Mesendoderm (in vitro differentiated cells): ENCODE measurements around the gene BLOC1S6.

Experiments used
- DNase-seq: peaks from one replicate; pipeline ENCODE4 v3.0.0; 2013
- H2AK5ac ChIP-seq: 2 replicates; pipeline ENCODE4 v1.6.1; 2013; ENCODE audit warnings: low read length, inconsistent platforms
- H2BK120ac ChIP-seq: 2 replicates; pipeline ENCODE4 v1.6.1; 2013; ENCODE audit warnings: low read depth, mild to moderate bottlenecking, low read length, moderate library complexity, mixed read lengths
- H2BK15ac ChIP-seq: replicated peaks from 2 replicates; pipeline ENCODE4 v1.6.1; 2013; ENCODE audit warnings: low read depth, mild to moderate bottlenecking, moderate library complexity
- H2BK5ac ChIP-seq: 2 replicates; pipeline ENCODE4 v1.6.1; 2013; ENCODE audit warnings: low read length, inconsistent platforms
- H3K18ac ChIP-seq: 2 replicates; pipeline ENCODE4 v1.6.1; 2013; ENCODE audit warnings: mild to moderate bottlenecking, low read length, mixed read lengths
- H3K23ac ChIP-seq: one replicate; pipeline ENCODE4 v1.6.1; 2013; ENCODE audit warnings: low read length
- H3K27ac ChIP-seq: 2 replicates; pipeline ENCODE4 v1.5.1; 2013; ENCODE audit warnings: low read depth, mild to moderate bottlenecking, inconsistent platforms, low read length, moderate library complexity
- H3K27me3 ChIP-seq: 2 replicates; pipeline ENCODE4 v1.6.1; 2013; ENCODE audit warnings: low read length, control low read depth, mild to moderate bottlenecking, inconsistent platforms; ENCODE audit not compliant: insufficient read depth, poor library complexity
- H3K36me3 ChIP-seq: 2 replicates; pipeline ENCODE4 v1.6.1; 2013; ENCODE audit warnings: low read length, inconsistent platforms; ENCODE audit not compliant: control insufficient read depth, insufficient read depth
- H3K4ac ChIP-seq: one replicate; pipeline ENCODE4 v1.6.1; 2013; ENCODE audit warnings: low read depth, mild to moderate bottlenecking, low read length, moderate library complexity
- H3K4me1 ChIP-seq: 2 replicates; pipeline ENCODE4 v1.6.1; 2013; ENCODE audit warnings: low read depth, low read length, inconsistent platforms; ENCODE audit not compliant: control insufficient read depth
- H3K4me2 ChIP-seq: 2 replicates; pipeline ENCODE4 v1.6.1; 2013; ENCODE audit warnings: low read length
- H3K4me3 ChIP-seq: 2 replicates; pipeline ENCODE4 v1.5.1; 2013; ENCODE audit warnings: mild to moderate bottlenecking, low read length
- H3K56ac ChIP-seq: one replicate; pipeline ENCODE4 v1.6.1; 2013; ENCODE audit warnings: low read length
- H3K79me1 ChIP-seq: 2 replicates; pipeline ENCODE4 v1.6.1; 2013; ENCODE audit warnings: low read length, inconsistent platforms
- H3K79me2 ChIP-seq: 2 replicates; pipeline ENCODE4 v1.6.1; 2013; ENCODE audit warnings: mild to moderate bottlenecking, low read length; ENCODE audit not compliant: control insufficient read depth, insufficient read depth
- H3K9ac ChIP-seq: 2 replicates; pipeline ENCODE4 v1.6.1; 2013; ENCODE audit warnings: low read length, inconsistent platforms
- H4K5ac ChIP-seq: one replicate; pipeline ENCODE4 v1.6.1; 2013; ENCODE audit warnings: low read length
- H4K8ac ChIP-seq: one replicate; pipeline ENCODE4 v1.6.1; 2013; ENCODE audit warnings: low read depth, mild to moderate bottlenecking, control low read depth, low read length, moderate library complexity
- WGBS: extraction: QIAGEN DNeasy Blood & Tissue Kit; methylation state at CpG from one replicate; pipeline ENCODE4 v1.1.7; 2013; ENCODE audit warnings: low lambda C conversion rate, missing lambda C conversion rate; ENCODE audit not compliant: insufficient coverage; ENCODE audit errors: extremely low coverage; 5-methylcytosine and 5-hydroxymethylcytosine counted together

The BLOC1S6 gene

GRCh38 chr15:45644437-45644836, 57.3 kb downstream of the BLOC1S6 start:
- Histone ChIP-seq H3K79me1 (no peaks in the 10 kb centered on the region), H3K27me3 (peaks cover 6% of the 10 kb centered on the region), H3K27ac (no peak overlapping the region), H3K4me2 (no peak overlapping the region), H2AK5ac (no peak overlapping the region), H2BK5ac (no peak overlapping the region), H4K5ac (no peak overlapping the region), H3K4me3 (no peak overlapping the region), H3K4me1 (no peaks in the 10 kb centered on the region), H3K79me2 (no peaks in the 10 kb centered on the region), H3K23ac (no peak overlapping the region), H3K9ac (no peak overlapping the region), H2BK120ac (no peak overlapping the region), H3K18ac (no peak overlapping the region), H3K56ac (no peak overlapping the region), H3K36me3 (no peaks in the 10 kb centered on the region), H4K8ac (no peak overlapping the region), H3K4ac (no peak overlapping the region), H2BK15ac (no peak overlapping the region)
- no CpG with 5 or more reads among the region's 2 CpGs for WGBS
- no peak for DNase-seq

- H3K4me3 ChIP-seq = no peak overlapping the region
- no peak overlapping the region for H3K18ac ChIP-seq
- H3K27ac ChIP-seq = no peak overlapping the region
- no peaks in the 10 kb centered on the region for H3K36me3 ChIP-seq
- H3K9ac ChIP-seq = no peak overlapping the region
- H2BK5ac ChIP-seq = no peak overlapping the region
- H3K56ac ChIP-seq = no peak overlapping the region
- H4K8ac ChIP-seq = no peak overlapping the region
- H3K23ac ChIP-seq = no peak overlapping the region
- WGBS = no CpG with 5 or more reads among the region's 9 CpGs
- no peaks in the 10 kb centered on the region for H3K4me1 ChIP-seq
- peaks cover 3% of the 10 kb centered on the region for H3K27me3 ChIP-seq
- no peak overlapping the region for H4K5ac ChIP-seq
- no peak overlapping the region for H3K4ac ChIP-seq
- no peak overlapping the region for H2BK15ac ChIP-seq
- no peak overlapping the region for H3K4me2 ChIP-seq
- no peaks in the 10 kb centered on the region for H3K79me1 ChIP-seq
- DNase-seq = no peak
- no peak overlapping the region for H2BK120ac ChIP-seq
- no peaks in the 10 kb centered on the region for H3K79me2 ChIP-seq
- no peak overlapping the region for H2AK5ac ChIP-seq
Measured at GRCh38 chr15:45645026-45645980, 58.1 kb downstream of the BLOC1S6 start.

- no peaks in the 10 kb centered on the region for H3K27me3 ChIP-seq
- no peak overlapping the region for H2BK15ac ChIP-seq
- no peak overlapping the region for H3K4ac ChIP-seq
- H3K36me3 ChIP-seq = no peaks in the 10 kb centered on the region
- H3K79me2 ChIP-seq = no peaks in the 10 kb centered on the region
- no peak overlapping the region for H2BK120ac ChIP-seq
- no peak for DNase-seq
- no peak overlapping the region for H3K4me3 ChIP-seq
- no peak overlapping the region for H3K18ac ChIP-seq
- no peak overlapping the region for H3K4me2 ChIP-seq
- no peak overlapping the region for H4K8ac ChIP-seq
- no peak overlapping the region for H4K5ac ChIP-seq
- H2AK5ac ChIP-seq = no peak overlapping the region
- H3K56ac ChIP-seq = no peak overlapping the region
- no peaks in the 10 kb centered on the region for H3K4me1 ChIP-seq
- H3K27ac ChIP-seq = no peak overlapping the region
- no peak overlapping the region for H3K23ac ChIP-seq
- H3K9ac ChIP-seq = no peak overlapping the region
- H3K79me1 ChIP-seq = no peaks in the 10 kb centered on the region
- H2BK5ac ChIP-seq = no peak overlapping the region
- no CpG with 5 or more reads among the region's 3 CpGs for WGBS
Measured at GRCh38 chr15:45646220-45646619, 59.0 kb downstream of the BLOC1S6 start.

- no CpG with 5 or more reads among the region's 6 CpGs for WGBS
- no peak overlapping the region for H2BK5ac ChIP-seq
- H3K79me1 ChIP-seq = no peaks in the 10 kb centered on the region
- no peak overlapping the region for H3K23ac ChIP-seq
- no peak overlapping the region for H3K27ac ChIP-seq
- H4K5ac ChIP-seq = no peak overlapping the region
- H2BK15ac ChIP-seq = no peak overlapping the region
- H3K4me1 ChIP-seq = no peaks in the 10 kb centered on the region
- no peak overlapping the region for H3K4me3 ChIP-seq
- H4K8ac ChIP-seq = no peak overlapping the region
- no peak overlapping the region for H3K4me2 ChIP-seq
- H3K4ac ChIP-seq = no peak overlapping the region
- no peak overlapping the region for H2BK120ac ChIP-seq
- H2AK5ac ChIP-seq = no peak overlapping the region
- no peak overlapping the region for H3K56ac ChIP-seq
- no peaks in the 10 kb centered on the region for H3K36me3 ChIP-seq
- DNase-seq = no peak
- H3K79me2 ChIP-seq = no peaks in the 10 kb centered on the region
- H3K9ac ChIP-seq = no peak overlapping the region
- H3K27me3 ChIP-seq = no peaks in the 10 kb centered on the region
- H3K18ac ChIP-seq = no peak overlapping the region
Measured at GRCh38 chr15:45647828-45648227, 60.6 kb downstream of the BLOC1S6 start.

GRCh38 chr15:45648521-45649200, 61.5 kb downstream of the BLOC1S6 start:
- Histone ChIP-seq H3K56ac (no peak overlapping the region), H2BK5ac (no peak overlapping the region), H3K23ac (no peak overlapping the region), H3K27me3 (no peaks in the 10 kb centered on the region), H3K18ac (no peak overlapping the region), H3K4me3 (no peak overlapping the region), H2BK120ac (no peak overlapping the region), H3K4me2 (no peak overlapping the region), H2BK15ac (no peak overlapping the region), H3K79me1 (no peaks in the 10 kb centered on the region), H3K36me3 (no peaks in the 10 kb centered on the region), H4K8ac (no peak overlapping the region), H4K5ac (no peak overlapping the region), H3K79me2 (no peaks in the 10 kb centered on the region), H3K9ac (no peak overlapping the region), H2AK5ac (no peak overlapping the region), H3K4me1 (no peaks in the 10 kb centered on the region), H3K4ac (no peak overlapping the region), H3K27ac (no peak overlapping the region)
- WGBS = no CpG with 5 or more reads among the region's 4 CpGs
- DNase-seq = no peak
